B cell (primary cell): ENCODE measurements around the gene RAB10.

Experiments used
- EZH2 ChIP-seq: IDR thresholded peaks from 2 replicates; pipeline ENCODE4 v1.6.1; 2012; ENCODE audit warnings: borderline replicate concordance, low read depth, mild to moderate bottlenecking, moderate library complexity, low read length; ENCODE audit not compliant: insufficient read depth, poor library complexity, severe bottlenecking
- TF ChIP-seq, protein P1 (sequence below): fragments of 200-600 bp; IDR thresholded peaks from one replicate; pipeline ENCODE4 v1.8.0; 2022; ENCODE audit warnings: antibody characterized with exemption, mild to moderate bottlenecking

DNA sequence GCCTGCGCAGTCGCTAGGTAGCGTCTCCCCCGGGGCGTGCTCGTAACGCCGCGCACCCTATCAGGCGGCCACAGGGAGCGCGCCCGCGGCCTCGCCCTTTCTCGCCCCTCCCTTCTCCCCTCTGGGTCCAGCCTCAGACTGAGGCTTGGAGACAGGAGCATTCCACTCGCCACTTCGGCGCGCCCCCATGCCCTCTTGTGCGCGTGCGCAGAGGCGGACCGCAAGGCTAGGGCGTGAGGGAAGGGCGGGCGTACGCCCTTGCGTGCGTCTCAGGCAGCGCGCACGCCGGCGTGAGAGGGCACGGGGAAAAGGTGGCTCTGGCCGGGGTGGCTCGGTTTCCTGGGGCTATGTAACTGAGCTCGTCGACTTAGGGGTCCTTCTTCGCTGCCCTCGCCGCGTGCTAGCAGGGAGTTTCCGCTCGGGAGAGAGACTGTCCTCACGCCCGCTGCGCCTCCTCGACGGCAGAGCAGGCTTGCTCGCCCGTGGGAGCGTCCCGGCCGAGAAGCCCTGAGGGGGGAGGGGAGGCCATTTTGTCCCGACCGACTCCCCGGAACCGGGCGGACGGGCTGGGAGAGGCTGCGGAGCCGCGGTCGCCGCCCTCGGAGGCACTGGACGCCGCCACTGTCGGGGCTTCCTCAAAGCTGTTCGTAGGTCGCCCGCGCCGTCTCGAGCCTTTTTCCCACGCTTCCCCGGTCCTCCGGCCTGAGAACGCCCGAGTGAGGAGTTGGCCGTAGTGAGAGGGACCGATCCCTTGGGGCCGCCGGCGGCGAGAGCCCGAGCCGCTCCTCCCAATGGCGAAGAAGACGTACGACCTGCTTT, at the start of gene RAB10:
- TF ChIP-seq, protein P1, sequence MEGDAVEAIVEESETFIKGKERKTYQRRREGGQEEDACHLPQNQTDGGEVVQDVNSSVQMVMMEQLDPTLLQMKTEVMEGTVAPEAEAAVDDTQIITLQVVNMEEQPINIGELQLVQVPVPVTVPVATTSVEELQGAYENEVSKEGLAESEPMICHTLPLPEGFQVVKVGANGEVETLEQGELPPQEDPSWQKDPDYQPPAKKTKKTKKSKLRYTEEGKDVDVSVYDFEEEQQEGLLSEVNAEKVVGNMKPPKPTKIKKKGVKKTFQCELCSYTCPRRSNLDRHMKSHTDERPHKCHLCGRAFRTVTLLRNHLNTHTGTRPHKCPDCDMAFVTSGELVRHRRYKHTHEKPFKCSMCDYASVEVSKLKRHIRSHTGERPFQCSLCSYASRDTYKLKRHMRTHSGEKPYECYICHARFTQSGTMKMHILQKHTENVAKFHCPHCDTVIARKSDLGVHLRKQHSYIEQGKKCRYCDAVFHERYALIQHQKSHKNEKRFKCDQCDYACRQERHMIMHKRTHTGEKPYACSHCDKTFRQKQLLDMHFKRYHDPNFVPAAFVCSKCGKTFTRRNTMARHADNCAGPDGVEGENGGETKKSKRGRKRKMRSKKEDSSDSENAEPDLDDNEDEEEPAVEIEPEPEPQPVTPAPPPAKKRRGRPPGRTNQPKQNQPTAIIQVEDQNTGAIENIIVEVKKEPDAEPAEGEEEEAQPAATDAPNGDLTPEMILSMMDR, result no peak
- TF ChIP-seq EZH2, result no peak
